ENCODE measurements around the gene CD160.
"Not testable (repeated sequence)": the region's sequence is repeated elsewhere in the genome, so short reads cannot be mapped to it uniquely, and the experiment has no call there.

CD160 gene

GRCh38 chr1:145758116-145758515, 38.8 kb downstream of the CD160 start:
- Histone ChIP-seq H3K27me3 (replicated peaks; ENCODE audit: control insufficient read depth, insufficient read depth, low read length, poor library complexity, severe bottlenecking) (no peaks in the 10 kb centered on the region), H3K4me3 (ENCODE audit: insufficient read depth, low read depth, low read length, poor library complexity, severe bottlenecking) (no peak overlapping the region), H3K36me3 (ENCODE audit: control insufficient read depth, insufficient read depth, low read length) (peaks cover 22% of the 10 kb centered on the region), H3K4me1 (ENCODE audit: control insufficient read depth, insufficient read depth, low read length, poor library complexity, severe bottlenecking) (no peaks in the 10 kb centered on the region), H3K27ac (ENCODE audit: insufficient read depth, low read length, poor library complexity, severe bottlenecking) (no peak overlapping the region), H3K9me3 (ENCODE audit: control insufficient read depth, low read length) (no peaks in the 10 kb centered on the region)
- no peak for DNase-seq

- Histone ChIP-seq H3K36me3 (ENCODE audit: control insufficient read depth, insufficient read depth, low read length) (peaks cover 19% of the 10 kb centered on the region), H3K27ac (ENCODE audit: insufficient read depth, low read length, poor library complexity, severe bottlenecking) (no peak overlapping the region), H3K4me1 (ENCODE audit: control insufficient read depth, insufficient read depth, low read length, poor library complexity, severe bottlenecking) (no peaks in the 10 kb centered on the region), H3K9me3 (ENCODE audit: control insufficient read depth, low read length) (no peaks in the 10 kb centered on the region), H3K27me3 (replicated peaks; ENCODE audit: control insufficient read depth, insufficient read depth, low read length, poor library complexity, severe bottlenecking) (no peaks in the 10 kb centered on the region), H3K4me3 (ENCODE audit: insufficient read depth, low read depth, low read length, poor library complexity, severe bottlenecking) (no peak overlapping the region)
- DNase-seq, result no peak
Measured at GRCh38 chr1:145758575-145758974, 39.3 kb downstream of the CD160 start.

- H3K36me3 ChIP-seq (ENCODE audit: control insufficient read depth, insufficient read depth, low read length), result peaks cover 19% of the 10 kb centered on the region
- H3K4me3 ChIP-seq (ENCODE audit: insufficient read depth, low read depth, low read length, poor library complexity, severe bottlenecking), result no peak overlapping the region
- H3K27ac ChIP-seq (ENCODE audit: insufficient read depth, low read length, poor library complexity, severe bottlenecking), result no peak overlapping the region
- H3K4me1 ChIP-seq (ENCODE audit: control insufficient read depth, insufficient read depth, low read length, poor library complexity, severe bottlenecking), result no peaks in the 10 kb centered on the region
- no peaks in the 10 kb centered on the region for H3K27me3 ChIP-seq (replicated peaks; ENCODE audit: control insufficient read depth, insufficient read depth, low read length, poor library complexity, severe bottlenecking)
- H3K9me3 ChIP-seq (ENCODE audit: control insufficient read depth, low read length), result no peaks in the 10 kb centered on the region
- no peak for DNase-seq
Measured at GRCh38 chr1:145759721-145760120, 40.4 kb downstream of the CD160 start.

- peaks cover 19% of the 10 kb centered on the region for H3K36me3 ChIP-seq (ENCODE audit: control insufficient read depth, insufficient read depth, low read length)
- not testable (repeated sequence) for H3K27me3 ChIP-seq (replicated peaks; ENCODE audit: control insufficient read depth, insufficient read depth, low read length, poor library complexity, severe bottlenecking); DNase-seq; H3K4me3 ChIP-seq (ENCODE audit: insufficient read depth, low read depth, low read length, poor library complexity, severe bottlenecking); H3K27ac ChIP-seq (ENCODE audit: insufficient read depth, low read length, poor library complexity, severe bottlenecking); H3K4me1 ChIP-seq (ENCODE audit: control insufficient read depth, insufficient read depth, low read length, poor library complexity, severe bottlenecking); H3K9me3 ChIP-seq (ENCODE audit: control insufficient read depth, low read length)
Measured at GRCh38 chr1:145760395-145760949, 41.2 kb downstream of the CD160 start.

GRCh38 chr1:145761498-145761897, 42.2 kb downstream of the CD160 start:
- DNase-seq; H3K27ac ChIP-seq (ENCODE audit: insufficient read depth, low read length, poor library complexity, severe bottlenecking); H3K4me3 ChIP-seq (ENCODE audit: insufficient read depth, low read depth, low read length, poor library complexity, severe bottlenecking); H3K4me1 ChIP-seq (ENCODE audit: control insufficient read depth, insufficient read depth, low read length, poor library complexity, severe bottlenecking); H3K9me3 ChIP-seq (ENCODE audit: control insufficient read depth, low read length); H3K27me3 ChIP-seq (replicated peaks; ENCODE audit: control insufficient read depth, insufficient read depth, low read length, poor library complexity, severe bottlenecking): not testable (repeated sequence)
- peaks cover 19% of the 10 kb centered on the region for H3K36me3 ChIP-seq (ENCODE audit: control insufficient read depth, insufficient read depth, low read length)

GRCh38 chr1:145762001-145762400, 42.7 kb downstream of the CD160 start:
- not testable (repeated sequence) for H3K4me3 ChIP-seq (ENCODE audit: insufficient read depth, low read depth, low read length, poor library complexity, severe bottlenecking); DNase-seq; H3K27me3 ChIP-seq (replicated peaks; ENCODE audit: control insufficient read depth, insufficient read depth, low read length, poor library complexity, severe bottlenecking); H3K9me3 ChIP-seq (ENCODE audit: control insufficient read depth, low read length); H3K4me1 ChIP-seq (ENCODE audit: control insufficient read depth, insufficient read depth, low read length, poor library complexity, severe bottlenecking); H3K27ac ChIP-seq (ENCODE audit: insufficient read depth, low read length, poor library complexity, severe bottlenecking)
- H3K36me3 ChIP-seq (ENCODE audit: control insufficient read depth, insufficient read depth, low read length), result peaks cover 19% of the 10 kb centered on the region

- not testable (repeated sequence) for H3K9me3 ChIP-seq (ENCODE audit: control insufficient read depth, low read length); H3K36me3 ChIP-seq (ENCODE audit: control insufficient read depth, insufficient read depth, low read length); H3K4me3 ChIP-seq (ENCODE audit: insufficient read depth, low read depth, low read length, poor library complexity, severe bottlenecking); H3K27me3 ChIP-seq (replicated peaks; ENCODE audit: control insufficient read depth, insufficient read depth, low read length, poor library complexity, severe bottlenecking); H3K4me1 ChIP-seq (ENCODE audit: control insufficient read depth, insufficient read depth, low read length, poor library complexity, severe bottlenecking); DNase-seq; H3K27ac ChIP-seq (ENCODE audit: insufficient read depth, low read length, poor library complexity, severe bottlenecking)
Measured at GRCh38 chr1:145764231-145764940, 45.1 kb downstream of the CD160 start.

- H3K4me1 ChIP-seq (ENCODE audit: control insufficient read depth, insufficient read depth, low read length, poor library complexity, severe bottlenecking); H3K27me3 ChIP-seq (replicated peaks; ENCODE audit: control insufficient read depth, insufficient read depth, low read length, poor library complexity, severe bottlenecking); H3K9me3 ChIP-seq (ENCODE audit: control insufficient read depth, low read length); DNase-seq; H3K36me3 ChIP-seq (ENCODE audit: control insufficient read depth, insufficient read depth, low read length); H3K27ac ChIP-seq (ENCODE audit: insufficient read depth, low read length, poor library complexity, severe bottlenecking); H3K4me3 ChIP-seq (ENCODE audit: insufficient read depth, low read depth, low read length, poor library complexity, severe bottlenecking): not testable (repeated sequence)
Measured at GRCh38 chr1:145765127-145765526, 45.8 kb downstream of the CD160 start.

GRCh38 chr1:145765585-145766360, 46.5 kb downstream of the CD160 start:
- H3K4me3 ChIP-seq (ENCODE audit: insufficient read depth, low read depth, low read length, poor library complexity, severe bottlenecking); H3K36me3 ChIP-seq (ENCODE audit: control insufficient read depth, insufficient read depth, low read length); H3K9me3 ChIP-seq (ENCODE audit: control insufficient read depth, low read length); H3K27me3 ChIP-seq (replicated peaks; ENCODE audit: control insufficient read depth, insufficient read depth, low read length, poor library complexity, severe bottlenecking); H3K27ac ChIP-seq (ENCODE audit: insufficient read depth, low read length, poor library complexity, severe bottlenecking); H3K4me1 ChIP-seq (ENCODE audit: control insufficient read depth, insufficient read depth, low read length, poor library complexity, severe bottlenecking); DNase-seq: not testable (repeated sequence)

GRCh38 chr1:145766926-145767325, 47.6 kb downstream of the CD160 start:
- not testable (repeated sequence) for H3K4me1 ChIP-seq (ENCODE audit: control insufficient read depth, insufficient read depth, low read length, poor library complexity, severe bottlenecking); H3K9me3 ChIP-seq (ENCODE audit: control insufficient read depth, low read length); H3K27ac ChIP-seq (ENCODE audit: insufficient read depth, low read length, poor library complexity, severe bottlenecking); H3K4me3 ChIP-seq (ENCODE audit: insufficient read depth, low read depth, low read length, poor library complexity, severe bottlenecking); DNase-seq; H3K27me3 ChIP-seq (replicated peaks; ENCODE audit: control insufficient read depth, insufficient read depth, low read length, poor library complexity, severe bottlenecking)
- H3K36me3 ChIP-seq (ENCODE audit: control insufficient read depth, insufficient read depth, low read length), result peaks cover 11% of the 10 kb centered on the region
